ENCODE results near the gene KBTBD13.

KBTBD13 gene

DNA sequence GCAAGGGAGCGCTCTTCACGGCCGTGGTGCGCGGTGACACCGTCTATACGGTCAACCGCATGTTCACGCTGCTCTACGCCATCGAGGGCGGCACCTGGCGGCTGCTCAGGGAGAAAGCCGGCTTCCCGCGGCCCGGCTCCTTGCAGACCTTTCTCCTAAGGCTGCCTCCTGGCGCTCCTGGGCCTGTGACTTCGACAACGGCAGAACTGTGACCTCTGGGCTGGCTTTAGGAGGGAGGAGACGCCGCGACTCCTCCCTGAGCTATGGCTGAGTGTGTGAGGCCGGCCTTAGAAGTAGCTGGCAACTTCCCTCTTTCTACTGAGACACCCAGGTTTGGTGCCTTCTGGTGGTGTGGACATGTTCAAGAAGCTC is 1.4 kb downstream of the KBTBD13 start:
- no peak overlapping the region for H2BK5ac ChIP-seq (ENCODE audit: low read depth, low read length, poor library complexity, severe bottlenecking)
- H3K14ac ChIP-seq (ENCODE audit: low read length in 2 of 2): no peak overlapping the region
- DNase-seq: no peak
- H2AK5ac ChIP-seq (ENCODE audit: low read length, severe bottlenecking): no peak overlapping the region
- no peak overlapping the region for H2AFZ ChIP-seq (ENCODE audit: low read depth, low read length)
- H3K18ac ChIP-seq (ENCODE audit: low read depth in 1 of 2, low read length in 2 of 2): no peak overlapping the region
- H3K27ac ChIP-seq (ENCODE audit: low read length, poor library complexity, severe bottlenecking): no peak overlapping the region
- H2BK120ac ChIP-seq (ENCODE audit: low read depth, low read length): no peak overlapping the region
- H2BK15ac ChIP-seq (ENCODE audit: low read depth, poor library complexity, severe bottlenecking): no peak overlapping the region
- H3K4me2 ChIP-seq (ENCODE audit: low read length, poor library complexity, severe bottlenecking): no peak overlapping the region
- H3K4me3 ChIP-seq (ENCODE audit: insufficient read depth in 1 of 2, low read depth in 1 of 2, low read length in 2 of 2): no peak overlapping the region
- H3K36me3 ChIP-seq (ENCODE audit: control insufficient read depth in 1 of 2, insufficient read depth in 2 of 2, low read depth in 1 of 2, low read length in 2 of 2): no peaks in the 10 kb centered on the region
- H3K23ac ChIP-seq (ENCODE audit: low read length in 2 of 2): no peak overlapping the region
- WGBS: 40% methylated on average over 24 of the region's 24 CpGs
- H4K8ac ChIP-seq (ENCODE audit: low read length): no peak overlapping the region
- H3K4ac ChIP-seq (ENCODE audit: low read depth in 1 of 2, low read length in 2 of 2): no peak overlapping the region
- no peaks in the 10 kb centered on the region for H3K79me1 ChIP-seq (replicated peaks; ENCODE audit: low read length, poor library complexity, severe bottlenecking)
- no peaks in the 10 kb centered on the region for H3K9me3 ChIP-seq (ENCODE audit: control insufficient read depth, low read length)
- H4K91ac ChIP-seq (ENCODE audit: low read length): no peak overlapping the region
- peaks cover 46 to 61% of the 10 kb centered on the region in 2 experiments for H3K27me3 ChIP-seq (ENCODE audit: control insufficient read depth in 1 of 2, insufficient read depth in 1 of 2, low read length in 2 of 2)
- no peak overlapping the region for H2BK12ac ChIP-seq (ENCODE audit: low read length in 2 of 2)
- H3K4me1 ChIP-seq (ENCODE audit: control insufficient read depth, insufficient read depth, low read depth, low read length): peaks cover 8% of the 10 kb centered on the region
- no peak overlapping the region for H3K9ac ChIP-seq (ENCODE audit: low read length)

DNA sequence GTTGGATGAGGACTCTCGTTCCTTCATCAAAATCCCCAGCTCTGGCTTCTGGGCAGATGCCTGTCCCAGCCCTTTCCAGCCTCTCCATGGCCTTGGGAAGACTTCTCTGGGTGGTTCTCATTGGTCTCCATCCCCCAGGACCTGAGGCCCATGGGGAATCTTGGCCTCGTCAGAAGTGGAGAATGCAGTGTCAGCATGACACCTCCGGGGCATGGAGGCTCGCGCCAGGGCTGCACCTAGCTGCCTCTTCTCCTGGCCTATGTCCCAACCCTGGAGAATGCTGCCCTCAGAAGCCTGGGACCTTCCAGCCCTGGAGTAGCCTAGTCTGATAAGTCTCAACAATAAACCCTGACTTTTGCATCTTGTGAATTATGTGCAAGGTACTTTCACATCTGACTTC is 3.0 kb downstream of the KBTBD13 start:
- Histone ChIP-seq H3K23ac (ENCODE audit: low read length in 2 of 2) (no peak overlapping the region), H3K4me1 (ENCODE audit: control insufficient read depth, insufficient read depth, low read depth, low read length) (peaks cover 12% of the 10 kb centered on the region), H2BK5ac (ENCODE audit: low read depth, low read length, poor library complexity, severe bottlenecking) (no peak overlapping the region), H4K8ac (ENCODE audit: low read length) (no peak overlapping the region), H2AFZ (ENCODE audit: low read depth, low read length) (no peak overlapping the region), H2AK5ac (ENCODE audit: low read length, severe bottlenecking) (no peak overlapping the region), H3K36me3 (ENCODE audit: control insufficient read depth in 1 of 2, insufficient read depth in 2 of 2, low read depth in 1 of 2, low read length in 2 of 2) (no peaks in the 10 kb centered on the region), H3K4me2 (ENCODE audit: low read length, poor library complexity, severe bottlenecking) (no peak overlapping the region), H3K4ac (ENCODE audit: low read depth in 1 of 2, low read length in 2 of 2) (no peak overlapping the region), H3K9ac (ENCODE audit: low read length) (no peak overlapping the region), H2BK15ac (ENCODE audit: low read depth, poor library complexity, severe bottlenecking) (no peak overlapping the region), H3K27ac (ENCODE audit: low read length, poor library complexity, severe bottlenecking) (no peak overlapping the region), H3K18ac (ENCODE audit: low read depth in 1 of 2, low read length in 2 of 2) (no peak overlapping the region), H3K4me3 (ENCODE audit: insufficient read depth in 1 of 2, low read depth in 1 of 2, low read length in 2 of 2) (no peak overlapping the region), H4K91ac (ENCODE audit: low read length) (no peak overlapping the region), H2BK120ac (ENCODE audit: low read depth, low read length) (no peak overlapping the region), H3K27me3 (ENCODE audit: control insufficient read depth in 1 of 2, insufficient read depth in 1 of 2, low read length in 2 of 2) (peaks cover 55 to 78% of the 10 kb centered on the region in 2 experiments), H3K9me3 (ENCODE audit: control insufficient read depth, low read length) (no peaks in the 10 kb centered on the region), H2BK12ac (ENCODE audit: low read length in 2 of 2) (no peak overlapping the region), H3K14ac (ENCODE audit: low read length in 2 of 2) (no peak overlapping the region), H3K79me1 (replicated peaks; ENCODE audit: low read length, poor library complexity, severe bottlenecking) (no peaks in the 10 kb centered on the region)
- 95% methylated on average over 5 of the region's 5 CpGs for WGBS
- DNase-seq: no peak

DNA sequence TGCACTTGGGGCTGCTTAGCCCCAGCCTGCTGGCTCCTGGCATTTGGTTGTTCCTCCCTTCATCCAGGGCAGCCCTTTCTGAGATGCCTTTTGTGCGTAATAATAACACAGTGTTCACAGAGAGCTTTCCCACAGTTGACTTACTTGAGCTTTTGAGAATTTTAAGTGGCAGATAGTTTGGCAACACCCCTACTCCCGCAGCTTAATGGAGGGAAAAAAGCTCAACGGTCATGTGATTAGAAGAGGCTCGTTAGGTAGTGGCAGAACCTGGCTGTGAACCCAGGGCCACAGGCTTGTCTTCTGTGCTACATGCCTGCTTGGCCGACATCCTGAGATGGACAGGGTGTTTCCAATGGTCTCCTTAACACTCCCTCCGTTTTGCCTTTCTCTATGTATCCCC is 4.7 kb downstream of the KBTBD13 start:
- peaks cover 72 to 94% of the 10 kb centered on the region in 2 experiments for H3K27me3 ChIP-seq (ENCODE audit: control insufficient read depth in 1 of 2, insufficient read depth in 1 of 2, low read length in 2 of 2)

DNA sequence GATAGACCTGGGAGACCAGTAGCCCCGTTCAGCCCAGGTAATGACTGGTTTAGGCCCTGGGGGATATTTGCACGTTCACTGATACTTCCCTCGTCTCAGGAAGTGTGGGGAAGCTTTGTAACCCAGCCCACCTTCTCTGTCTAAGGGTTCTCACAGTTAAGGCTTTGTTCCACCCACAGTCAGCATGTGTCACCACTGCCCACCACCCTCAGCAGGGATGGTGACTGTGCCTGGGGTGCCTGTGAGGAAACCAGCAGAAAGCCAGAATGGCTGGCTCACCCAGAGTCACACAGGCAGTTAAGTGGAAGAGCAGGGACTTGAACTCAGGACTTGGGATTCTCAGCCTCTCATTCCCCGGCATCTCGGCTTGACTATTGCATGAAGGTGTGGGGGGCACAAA is 5.2 kb downstream of the KBTBD13 start:
- DNase-seq: no peak
- H2AFZ ChIP-seq (ENCODE audit: low read depth, low read length): no peak overlapping the region
- no peaks in the 10 kb centered on the region for H3K36me3 ChIP-seq (ENCODE audit: control insufficient read depth in 1 of 2, insufficient read depth in 2 of 2, low read depth in 1 of 2, low read length in 2 of 2)
- H4K91ac ChIP-seq (ENCODE audit: low read length): no peak overlapping the region
- H2BK12ac ChIP-seq (ENCODE audit: low read length in 2 of 2): no peak overlapping the region
- no peak overlapping the region for H3K23ac ChIP-seq (ENCODE audit: low read length in 2 of 2)
- H3K9me3 ChIP-seq (ENCODE audit: control insufficient read depth, low read length): no peaks in the 10 kb centered on the region
- 87% methylated on average over 5 of the region's 5 CpGs for WGBS
- H2BK15ac ChIP-seq (ENCODE audit: low read depth, poor library complexity, severe bottlenecking): no peak overlapping the region
- H3K4ac ChIP-seq (ENCODE audit: low read depth in 1 of 2, low read length in 2 of 2): no peak overlapping the region
- H4K8ac ChIP-seq (ENCODE audit: low read length): peak overlapping the region; percentile 5
- peak overlapping the region in 1 of 2 experiments; percentile 12 for H3K14ac ChIP-seq (ENCODE audit: low read length in 2 of 2)
- H3K9ac ChIP-seq (ENCODE audit: low read length): no peak overlapping the region
- H3K18ac ChIP-seq (ENCODE audit: low read depth in 1 of 2, low read length in 2 of 2): peak overlapping the region in 1 of 2 experiments; percentile 49
- no peak overlapping the region for H2AK5ac ChIP-seq (ENCODE audit: low read length, severe bottlenecking)
- H2BK120ac ChIP-seq (ENCODE audit: low read depth, low read length): no peak overlapping the region
- H3K27ac ChIP-seq (ENCODE audit: low read length, poor library complexity, severe bottlenecking): no peak overlapping the region
- H3K27me3 ChIP-seq (ENCODE audit: control insufficient read depth in 1 of 2, insufficient read depth in 1 of 2, low read length in 2 of 2): peaks cover 76 to 95% of the 10 kb centered on the region in 2 experiments
- no peak overlapping the region for H2BK5ac ChIP-seq (ENCODE audit: low read depth, low read length, poor library complexity, severe bottlenecking)
- H3K4me1 ChIP-seq (ENCODE audit: control insufficient read depth, insufficient read depth, low read depth, low read length): peaks cover 14% of the 10 kb centered on the region
- no peaks in the 10 kb centered on the region for H3K79me1 ChIP-seq (replicated peaks; ENCODE audit: low read length, poor library complexity, severe bottlenecking)
- no peak overlapping the region for H3K4me2 ChIP-seq (ENCODE audit: low read length, poor library complexity, severe bottlenecking)
- no peak overlapping the region for H3K4me3 ChIP-seq (ENCODE audit: insufficient read depth in 1 of 2, low read depth in 1 of 2, low read length in 2 of 2)

More for the DNA sequence above, 4.7 kb downstream of the KBTBD13 start:
- no peak overlapping the region for H3K27ac ChIP-seq (ENCODE audit: low read length, poor library complexity, severe bottlenecking)
- no peak overlapping the region for H3K4ac ChIP-seq (ENCODE audit: low read depth in 1 of 2, low read length in 2 of 2)
- H4K8ac ChIP-seq (ENCODE audit: low read length): no peak overlapping the region
- H3K4me3 ChIP-seq (ENCODE audit: insufficient read depth in 1 of 2, low read depth in 1 of 2, low read length in 2 of 2): no peak overlapping the region
- H2BK120ac ChIP-seq (ENCODE audit: low read depth, low read length): no peak overlapping the region
- H4K91ac ChIP-seq (ENCODE audit: low read length): no peak overlapping the region
- H3K18ac ChIP-seq (ENCODE audit: low read depth in 1 of 2, low read length in 2 of 2): peak overlapping the region in 1 of 2 experiments; percentile 14
- no peak overlapping the region for H2AFZ ChIP-seq (ENCODE audit: low read depth, low read length)
- H3K4me2 ChIP-seq (ENCODE audit: low read length, poor library complexity, severe bottlenecking): no peak overlapping the region
- no peak overlapping the region for H3K9ac ChIP-seq (ENCODE audit: low read length)
- H3K79me1 ChIP-seq (replicated peaks; ENCODE audit: low read length, poor library complexity, severe bottlenecking): no peaks in the 10 kb centered on the region
- H2AK5ac ChIP-seq (ENCODE audit: low read length, severe bottlenecking): no peak overlapping the region
- peaks cover 14% of the 10 kb centered on the region for H3K4me1 ChIP-seq (ENCODE audit: control insufficient read depth, insufficient read depth, low read depth, low read length)
- DNase-seq: no peak
- peak overlapping the region in 1 of 2 experiments; percentile 23 for H3K23ac ChIP-seq (ENCODE audit: low read length in 2 of 2)
- no peaks in the 10 kb centered on the region for H3K9me3 ChIP-seq (ENCODE audit: control insufficient read depth, low read length)
- no peaks in the 10 kb centered on the region for H3K36me3 ChIP-seq (ENCODE audit: control insufficient read depth in 1 of 2, insufficient read depth in 2 of 2, low read depth in 1 of 2, low read length in 2 of 2)
- 72% methylated on average over 6 of the region's 6 CpGs for WGBS
- H2BK12ac ChIP-seq (ENCODE audit: low read length in 2 of 2): no peak overlapping the region
- H2BK15ac ChIP-seq (ENCODE audit: low read depth, poor library complexity, severe bottlenecking): no peak overlapping the region
- no peak overlapping the region for H3K14ac ChIP-seq (ENCODE audit: low read length in 2 of 2)
- H2BK5ac ChIP-seq (ENCODE audit: low read depth, low read length, poor library complexity, severe bottlenecking): no peak overlapping the region
